ENCODE data around the gene NRXN3. TPM values are rescaled to one million over a fixed set of nuclear protein-coding genes. Genes with fewer than 3 reads are reported as not detected.
A peak's percentile ranks its signal among the peaks of the same experiment; 100 is the strongest.

Gene NRXN3
- total RNA-seq, 1 experiment from 2014 or later: not detected

- no peak for DNase-seq (ENCODE audit: low spot score)
- in situ Hi-C loops (cut with HindIII; ENCODE audit: low sequenced_read_pairs): no loop called here
Observed at GRCh38 chr14:79513446-79513845, 1343.3 kb downstream of the NRXN3 start.

- DNase-seq (ENCODE audit: low spot score): peak; percentile 36
Observed at GRCh38 chr14:79514700-79515099, 1344.5 kb downstream of the NRXN3 start.

GRCh38 chr14:79515158-79515557, 1345.0 kb downstream of the NRXN3 start:
- in situ Hi-C loops (cut with HindIII; ENCODE audit: low sequenced_read_pairs): no loop called here
- no peak for DNase-seq (ENCODE audit: low spot score)

More at GRCh38 chr14:79514700-79515099, 1344.5 kb downstream of the NRXN3 start:
- in situ Hi-C loops (cut with HindIII; ENCODE audit: low sequenced_read_pairs): no loop called here

GRCh38 chr14:79516009-79516408, 1345.8 kb downstream of the NRXN3 start:
- in situ Hi-C loops (cut with HindIII; ENCODE audit: low sequenced_read_pairs): no loop called here
- peak; percentile 74 for DNase-seq (ENCODE audit: low spot score)

- DNase-seq (ENCODE audit: low spot score): no peak
- in situ Hi-C loops (cut with HindIII; ENCODE audit: low sequenced_read_pairs): no loop called here
Observed at GRCh38 chr14:79525416-79525815, 1355.2 kb downstream of the NRXN3 start.

- in situ Hi-C loops (cut with HindIII; ENCODE audit: low sequenced_read_pairs): no loop called here
- peak; percentile 67 for DNase-seq (ENCODE audit: low spot score)
Observed at GRCh38 chr14:79528828-79529416, 1358.7 kb downstream of the NRXN3 start.

- DNase-seq (ENCODE audit: low spot score): no peak
- in situ Hi-C loops (cut with HindIII; ENCODE audit: low sequenced_read_pairs): no loop called here
Observed at GRCh38 chr14:79530555-79530954, 1360.4 kb downstream of the NRXN3 start.

- peak; percentile 52 for DNase-seq (ENCODE audit: low spot score)
- in situ Hi-C loops (cut with HindIII; ENCODE audit: low sequenced_read_pairs): no loop called here
Observed at GRCh38 chr14:79534703-79535353, 1364.7 kb downstream of the NRXN3 start.

GRCh38 chr14:79540394-79540793, 1370.2 kb downstream of the NRXN3 start:
- no peak for DNase-seq (ENCODE audit: low spot score)
- in situ Hi-C loops (cut with HindIII; ENCODE audit: low sequenced_read_pairs): no loop called here

- in situ Hi-C loops (cut with HindIII; ENCODE audit: low sequenced_read_pairs): no loop called here
- no peak for DNase-seq (ENCODE audit: low spot score)
Observed at GRCh38 chr14:79542121-79542520, 1371.9 kb downstream of the NRXN3 start.

GRCh38 chr14:79543348-79543747, 1373.2 kb downstream of the NRXN3 start:
- peak; percentile 65 for DNase-seq (ENCODE audit: low spot score)
- in situ Hi-C loops (cut with HindIII; ENCODE audit: low sequenced_read_pairs): no loop called here

GRCh38 chr14:79543967-79544697, 1374.0 kb downstream of the NRXN3 start:
- DNase-seq (ENCODE audit: low spot score): no peak
- in situ Hi-C loops (cut with HindIII; ENCODE audit: low sequenced_read_pairs): no loop called here

- peak; percentile 86 for DNase-seq (ENCODE audit: low spot score)
- in situ Hi-C loops (cut with HindIII; ENCODE audit: low sequenced_read_pairs): no loop called here
Observed at GRCh38 chr14:79544698-79545070, 1374.5 kb downstream of the NRXN3 start.

GRCh38 chr14:79548836-79549235, 1378.7 kb downstream of the NRXN3 start:
- DNase-seq (ENCODE audit: low spot score): no peak
- in situ Hi-C loops (cut with HindIII; ENCODE audit: low sequenced_read_pairs): no loop called here

- in situ Hi-C loops (cut with HindIII; ENCODE audit: low sequenced_read_pairs): no loop called here
- no peak for DNase-seq (ENCODE audit: low spot score)
Observed at GRCh38 chr14:79549515-79549914, 1379.3 kb downstream of the NRXN3 start.

- in situ Hi-C loops (cut with HindIII; ENCODE audit: low sequenced_read_pairs): no loop called here
- no peak for DNase-seq (ENCODE audit: low spot score)
Observed at GRCh38 chr14:79551523-79551922, 1381.3 kb downstream of the NRXN3 start.

- in situ Hi-C loops (cut with HindIII; ENCODE audit: low sequenced_read_pairs): no loop called here
- DNase-seq (ENCODE audit: low spot score): no peak
Observed at GRCh38 chr14:79552778-79553177, 1382.6 kb downstream of the NRXN3 start.

- DNase-seq (ENCODE audit: low spot score): no peak
- in situ Hi-C loops (cut with HindIII; ENCODE audit: low sequenced_read_pairs): no loop called here
Observed at GRCh38 chr14:79554816-79555215, 1384.6 kb downstream of the NRXN3 start.

GRCh38 chr14:79555429-79555828, 1385.3 kb downstream of the NRXN3 start:
- no peak for DNase-seq (ENCODE audit: low spot score)
- in situ Hi-C loops (cut with HindIII; ENCODE audit: low sequenced_read_pairs): no loop called here

GRCh38 chr14:79557309-79557708, 1387.1 kb downstream of the NRXN3 start:
- in situ Hi-C loops (cut with HindIII; ENCODE audit: low sequenced_read_pairs): no loop called here
- no peak for DNase-seq (ENCODE audit: low spot score)

Data from G401 (cell line).